GM12878 (cell line): ENCODE results near the gene PRPF31. TPM values are rescaled to one million over a fixed set of nuclear protein-coding genes. Genes with fewer than 3 reads are reported as not detected.
"Not testable (repeated sequence)": the region's sequence is repeated elsewhere in the genome, so short reads cannot be mapped to it uniquely, and the experiment has no call there.

Source experiments
- ATAC-seq: fragments of 200-7000 bp; cut with Tn5 transposase; 3 replicates; pipeline ENCODE4 v1.9.1; 2020; ENCODE audit warnings: mild to moderate bottlenecking, moderate library complexity
- BruUV-seq: library from RNA; stranded (reverse); fragments of 400-500 nt; replicated peaks from 2 replicates; lab custom pipeline; 2021; lab: Mats Ljungman, UMichigan
- CTCF ChIA-PET: fragments of 300-600 bp; sonication (Branson Sonifier 250); formaldehyde crosslinking; extraction: SDS; loops from one replicate; lab custom pipeline; 2021; ENCODE audit warnings: inconsistent platforms; lab: Yijun Ruan, JAX
- POLR2A ChIA-PET: fragments of 350-600 bp; formaldehyde crosslinking; extraction: SDS; loops from one replicate; lab custom pipeline; 2021; ENCODE audit warnings: inconsistent platforms; lab: Charles Lee
- RAD21 ChIA-PET: fragments of 300-600 bp; sonication (Branson Sonifier 250); formaldehyde crosslinking; loops from one replicate; lab custom pipeline; 2023; ENCODE audit warnings: antibody characterized with exemption; ENCODE audit not compliant: unreplicated experiment; lab: Charles Lee
- SMC1A ChIA-PET: fragments of 300-600 bp; sonication (Branson Sonifier 250); formaldehyde crosslinking; loops from one replicate; lab custom pipeline; 2023; ENCODE audit not compliant: unreplicated experiment, uncharacterized antibody; lab: Charles Lee
- DNase-seq: peaks from one replicate; pipeline ENCODE4 v3.0.0-alpha.2; 2011; ENCODE audit warnings: low read depth, low spot score
- FAIRE-seq: peaks from 3 replicates; lab custom pipeline; 2011; peaks lifted over from hg19 to GRCh38; lab: Jason Lieb, UNC
- H2AFZ ChIP-seq: 2 replicates; pipeline ENCODE4 v1.6.0; 2011; ENCODE audit warnings: low read depth, low read length, control low read depth; ENCODE audit not compliant: control insufficient read depth
- H3K27ac ChIP-seq: 2 replicates; pipeline ENCODE4 v1.5.1; 2011; ENCODE audit warnings: control low read depth; ENCODE audit not compliant: control insufficient read depth, insufficient read depth
- H3K27me3 ChIP-seq, 2 experiments: replicated peaks in 1 of 2; 2 replicates each; pipeline versions ENCODE4 v1.6.0 to v1.6.1; 2011; ENCODE audit warnings: low read length in 1 of 2; ENCODE audit not compliant: control insufficient read depth in 2 of 2, insufficient read depth in 2 of 2
- H3K36me3 ChIP-seq, 2 experiments: 2 replicates each; pipeline ENCODE4 v1.5.1; 2011; ENCODE audit warnings: low read length in 1 of 2; ENCODE audit not compliant: control insufficient read depth in 2 of 2, insufficient read depth in 2 of 2
- H3K4me1 ChIP-seq: 2 replicates; pipeline ENCODE4 v1.6.1; 2011; ENCODE audit warnings: mild to moderate bottlenecking, low read length, moderate library complexity, mixed read lengths; ENCODE audit not compliant: control insufficient read depth, insufficient read depth
- H3K4me2 ChIP-seq: 2 replicates; pipeline ENCODE4 v1.6.0; 2011; ENCODE audit warnings: control low read depth; ENCODE audit not compliant: control insufficient read depth, insufficient read depth
- H3K4me3 ChIP-seq: fragments of 200-600 bp; sonication (generic); 2 replicates; pipeline ENCODE4 v1.5.1; 2016
- H3K79me2 ChIP-seq: 2 replicates; pipeline ENCODE4 v1.6.0; 2011; ENCODE audit warnings: low read length; ENCODE audit not compliant: control insufficient read depth, insufficient read depth
- H3K9ac ChIP-seq: 2 replicates; pipeline ENCODE4 v1.8.0; 2011; ENCODE audit warnings: low read length, control low read depth, mixed read lengths; ENCODE audit not compliant: control insufficient read depth, insufficient read depth
- H3K9me3 ChIP-seq: replicated peaks from 3 replicates; pipeline ENCODE4 v1.5.1; 2011; ENCODE audit warnings: mild to moderate bottlenecking, low read length; ENCODE audit not compliant: control insufficient read depth, insufficient read depth
- H4K20me1 ChIP-seq: 2 replicates; pipeline ENCODE4 v1.6.0; 2011; ENCODE audit not compliant: control insufficient read depth, insufficient read depth
- BHLHE40 ChIP-seq, 2 experiments: fragments of 450-650 bp in 1 of 2; IDR thresholded peaks; 2 replicates each; pipeline ENCODE4 v1.6.1; 2011 to 2017; ENCODE audit warnings: low read depth in 2 of 2, borderline replicate concordance in 1 of 2, improper control_type of control experiment in 1 of 2, low read length in 1 of 2, mild to moderate bottlenecking in 1 of 2
- E2F4 ChIP-seq: IDR thresholded peaks from 2 replicates; pipeline ENCODE4 v1.6.1; 2012; ENCODE audit warnings: low read depth, low read length, improper control_type of control experiment
- EP300 ChIP-seq, 2 experiments: fragments of 150-350 bp in 1 of 2; IDR thresholded peaks; 2 replicates each; pipeline ENCODE4 v1.6.1; 2011 to 2012; ENCODE audit warnings: low read depth in 2 of 2, low read length in 2 of 2, borderline replicate concordance in 1 of 2, improper control_type of control experiment in 1 of 2, inconsistent platforms in 1 of 2; ENCODE audit not compliant: control insufficient read depth in 1 of 2
- WGBS: methylation state at CpG from one replicate; pipeline ENCODE4 v1.1.6; 2016; ENCODE audit warnings: low lambda C conversion rate; ENCODE audit not compliant: insufficient replicate concordance, insufficient coverage; ENCODE audit errors: missing lambda C conversion rate; 5-methylcytosine and 5-hydroxymethylcytosine counted together
- in situ Hi-C: fragments of 300-500 bp; cut with MboI; formaldehyde crosslinking; loops from 9 replicates; pipeline ENCODE4 v1.14.3; 2018; ENCODE audit warnings: mixed read lengths
- intact Hi-C: fragments of 100-400 bp; cut with micrococcal nuclease; formaldehyde crosslinking; loops from one replicate; pipeline ENCODE4 v1.14.2; 2022; ENCODE audit not compliant: unreplicated experiment
- polyA plus RNA-seq, 11 experiments: library from polyadenylated mRNA; depleted of rRNA in 4 of 11; unstranded in 6 of 11; stranded (reverse) in 5 of 11; fragments of >200 nt; fragmentation: Nextera tagmentation in 4 of 11; fragmentation: Illumina TruSeq in 1 of 11; extraction: Ambion mirVana in 4 of 11; extraction: Trizol in 1 of 11; gene quantifications; 1 replicate in 1 of 11; 2 replicates in 10 of 11; pipeline versions ENCODE4 v1.2.1 to v1.2.3, GENCODE V29; 2011 to 2016; ENCODE audit warnings: inconsistent platforms in 2 of 11, missing spikeins in 2 of 11, low read depth in 1 of 11
- total RNA-seq, 4 experiments: library from RNA; depleted of rRNA in 3 of 4; stranded (reverse); fragments of >200 nt in 3 of 4; fragmentation: Illumina TruSeq in 1 of 4; extraction: Trizol in 1 of 4; gene quantifications; 2 replicates each; pipeline versions ENCODE4 v1.2.1 to v1.2.3, GENCODE V29; 2013 to 2021
- TF ChIP-seq, protein P1 (sequence below), 3 experiments: IDR thresholded peaks in 2 of 3; conservative IDR thresholded peaks in 1 of 3; 2 replicates each; pipeline ENCODE4 v1.5.1; 2011; ENCODE audit warnings: low read depth in 3 of 3, low read length in 3 of 3, mild to moderate bottlenecking in 3 of 3, control low read depth in 2 of 3, moderate library complexity in 2 of 3, inconsistent platforms in 1 of 3, mixed read lengths in 1 of 3; ENCODE audit not compliant: control insufficient read depth in 2 of 3, insufficient read depth in 1 of 3; ENCODE audit errors: extremely low read depth in 1 of 3

The PRPF31 gene
- total and polyA plus RNA-seq, 10 of the 15 experiments (the other 5 are each of a cell fraction or from before 2014, with no cell fraction given): 2.7 to 170 (median 69.7) TPM

DNA sequence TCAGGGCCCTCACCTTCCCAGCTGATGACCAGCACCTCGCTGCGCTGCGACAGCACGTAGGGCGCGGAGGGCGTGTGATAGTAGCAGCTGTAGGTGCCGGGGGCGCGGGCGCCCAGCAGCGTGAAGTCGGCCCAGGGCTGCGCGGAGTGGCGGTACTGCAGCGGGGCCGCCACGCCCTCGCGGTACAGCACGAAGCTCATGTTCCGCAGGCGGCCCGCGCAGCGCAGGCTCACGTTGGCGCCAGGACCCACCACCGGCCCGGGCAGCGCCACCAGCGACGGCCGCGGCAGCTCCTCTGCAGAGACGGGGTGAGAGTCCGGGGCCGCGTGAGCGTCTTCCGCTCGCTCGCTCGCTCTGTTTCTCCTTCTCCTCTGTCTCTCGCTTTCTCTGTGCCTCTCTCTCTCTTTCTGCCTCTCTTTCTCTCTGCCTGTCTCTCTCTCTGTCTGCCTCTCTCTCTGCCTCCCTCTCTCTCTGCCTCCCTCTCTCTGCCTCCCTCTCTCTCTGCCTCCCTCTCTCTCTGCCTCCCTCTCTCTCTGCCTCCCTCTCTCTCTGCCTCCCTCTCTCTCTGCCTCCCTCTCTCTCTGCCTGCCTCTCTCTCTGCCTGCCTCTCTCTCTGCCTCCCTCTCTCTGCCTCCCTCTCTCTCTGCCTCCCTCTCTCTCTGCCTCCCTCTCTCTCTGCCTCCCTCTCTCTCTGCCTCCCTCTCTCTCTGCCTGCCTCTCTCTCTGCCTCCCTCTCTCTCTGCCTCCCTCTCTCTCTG is 19.5 kb upstream of the PRPF31 start:
- RAD21 ChIA-PET, H3K9me3 ChIP-seq, FAIRE-seq, CTCF ChIA-PET, H3K9ac ChIP-seq, in situ Hi-C loops, H3K27me3 ChIP-seq, H3K79me2 ChIP-seq, H3K4me1 ChIP-seq, H4K20me1 ChIP-seq, DNase-seq, BruUV-seq, H3K27ac ChIP-seq, intact Hi-C loops, SMC1A ChIA-PET, H3K4me3 ChIP-seq, H3K36me3 ChIP-seq, POLR2A ChIA-PET: not testable (repeated sequence)
- 27% methylated on average over 46 of the region's 46 CpGs for WGBS
- ATAC-seq: peak; percentile 74
- H2AFZ ChIP-seq: peak overlapping the region; percentile 65
- 0 out of 4 replicates have a peak, but pooled peaks of 1 of the 2 experiments have one; percentile 5 for TF ChIP-seq BHLHE40 (IDR thresholded peaks at IDR 0.05; ENCODE audit: borderline replicate concordance in 1 of 2, low read depth in 2 of 2, low read length in 1 of 2)
- H3K4me2 ChIP-seq: peak overlapping the region; percentile 54

DNA sequence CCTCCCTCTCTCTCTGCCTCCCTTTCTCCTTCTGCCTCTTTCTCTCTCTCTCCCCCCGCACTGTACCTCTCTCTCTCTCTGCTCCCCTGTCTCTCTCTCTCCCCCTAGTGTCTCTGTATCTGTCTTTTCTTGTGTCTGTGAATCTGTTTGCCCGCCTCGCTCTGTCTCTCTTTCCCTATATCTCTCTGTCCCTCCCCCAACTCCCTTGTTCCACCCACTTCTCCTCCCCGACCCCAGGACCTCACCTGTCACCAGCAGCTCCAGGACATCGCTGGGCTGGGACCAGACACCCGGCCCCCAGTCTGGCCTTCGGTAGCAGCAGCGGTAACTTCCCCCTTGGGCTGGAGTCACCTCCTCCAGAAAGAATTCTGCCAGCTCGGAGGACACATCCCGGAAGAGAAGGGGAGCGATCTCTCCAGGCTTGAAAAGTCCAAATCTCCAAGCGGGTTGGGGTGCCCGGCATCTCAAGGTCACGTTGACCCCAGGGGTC is 18.9 kb upstream of the PRPF31 start:
- in situ Hi-C loops: no loop called here
- no peak for TF ChIP-seq EP300 (IDR thresholded peaks at IDR 0.05; ENCODE audit: borderline replicate concordance in 1 of 2, control insufficient read depth in 1 of 2, low read depth in 2 of 2, low read length in 2 of 2)
- TF ChIP-seq, protein P1, sequence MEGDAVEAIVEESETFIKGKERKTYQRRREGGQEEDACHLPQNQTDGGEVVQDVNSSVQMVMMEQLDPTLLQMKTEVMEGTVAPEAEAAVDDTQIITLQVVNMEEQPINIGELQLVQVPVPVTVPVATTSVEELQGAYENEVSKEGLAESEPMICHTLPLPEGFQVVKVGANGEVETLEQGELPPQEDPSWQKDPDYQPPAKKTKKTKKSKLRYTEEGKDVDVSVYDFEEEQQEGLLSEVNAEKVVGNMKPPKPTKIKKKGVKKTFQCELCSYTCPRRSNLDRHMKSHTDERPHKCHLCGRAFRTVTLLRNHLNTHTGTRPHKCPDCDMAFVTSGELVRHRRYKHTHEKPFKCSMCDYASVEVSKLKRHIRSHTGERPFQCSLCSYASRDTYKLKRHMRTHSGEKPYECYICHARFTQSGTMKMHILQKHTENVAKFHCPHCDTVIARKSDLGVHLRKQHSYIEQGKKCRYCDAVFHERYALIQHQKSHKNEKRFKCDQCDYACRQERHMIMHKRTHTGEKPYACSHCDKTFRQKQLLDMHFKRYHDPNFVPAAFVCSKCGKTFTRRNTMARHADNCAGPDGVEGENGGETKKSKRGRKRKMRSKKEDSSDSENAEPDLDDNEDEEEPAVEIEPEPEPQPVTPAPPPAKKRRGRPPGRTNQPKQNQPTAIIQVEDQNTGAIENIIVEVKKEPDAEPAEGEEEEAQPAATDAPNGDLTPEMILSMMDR (IDR thresholded peaks at IDR 0.05 in 2 of 3, conservative IDR thresholded peaks at IDR 0.05 in 1 of 3; ENCODE audit: control insufficient read depth in 2 of 3, extremely low read depth in 1 of 3, insufficient read depth in 1 of 3, low read depth in 3 of 3, low read length in 3 of 3): peak; percentile 4 to 28 (median 22); a peak in 1 of 6 replicates
- TF ChIP-seq E2F4: no peak

More for the DNA sequence above, 18.9 kb upstream of the PRPF31 start:
- Histone ChIP-seq H4K20me1 (no peaks in the 10 kb centered on the region), H3K9me3 (peaks cover 2% of the 10 kb centered on the region; the same call in 2 of the 3 replicates), H3K27ac (no peak overlapping the region), H3K79me2 (no peaks in the 10 kb centered on the region), H3K9ac (0 out of 2 replicates have a peak overlapping the region, but pooled peaks have one; percentile 34), H3K4me2 (peak overlapping the region; percentile 74), H3K4me1 (no peaks in the 10 kb centered on the region), H3K27me3 (no peaks in the 10 kb centered on the region; a peak in 2 of 4 replicates), H2AFZ (peak overlapping the region; percentile 65), H3K36me3 (no peaks in the 10 kb centered on the region), H3K4me3 (no peak overlapping the region)
- DNase-seq: no peak
- ATAC-seq: peak; percentile 38; the same call in 1 of the 3 replicates
- intact Hi-C loops: no loop called here
- ChIA-PET CTCF (no interaction called here), POLR2A (interaction anchor here (0.6 kb wide), 2 partner anchors 24 to 1551 kb away, joined by 3 to 7 read pairs; no protein-coding TSS in a partner anchor), RAD21 (no interaction called here), SMC1A (no interaction called here)
- no peak for FAIRE-seq
- no TSS peak for BruUV-seq
- 7% methylated on average over 12 of the region's 14 CpGs for WGBS
